CD4-positive, alpha-beta memory T cell (primary cell): ENCODE results near the gene GPR61. TPM values are rescaled to one million over a fixed set of nuclear protein-coding genes. Genes with fewer than 3 reads are reported as not detected.

Experiments used
- CTCF ChIA-PET: fragments of 350-600 bp; sonication (Branson Sonifier 250); formaldehyde crosslinking; loops from one replicate; lab custom pipeline; 2021; ENCODE audit warnings: inconsistent platforms; ENCODE audit not compliant: partially characterized antibody; lab: Charles Lee
- POLR2A ChIA-PET: fragments of 350-600 bp; sonication (Branson Sonifier 250); formaldehyde crosslinking; loops from one replicate; lab custom pipeline; 2021; ENCODE audit not compliant: partially characterized antibody; lab: Charles Lee
- DNase-seq, 5 donors: peaks; one replicate each; pipeline versions ENCODE4 v3.0.0 to v3.0.0-alpha.2; 2020 to 2022; ENCODE audit warnings: mixed read lengths in 1 of 5
- H3K27ac ChIP-seq: one replicate; pipeline ENCODE4 v1.7.0; 2013; ENCODE audit warnings: low read depth, low read length
- H3K27me3 ChIP-seq: 2 replicates; pipeline ENCODE4 v1.7.0; 2013; ENCODE audit warnings: mild to moderate bottlenecking, low read length, moderate library complexity; ENCODE audit not compliant: insufficient read depth
- H3K36me3 ChIP-seq: 2 replicates; pipeline ENCODE4 v1.7.0; 2013; ENCODE audit warnings: mild to moderate bottlenecking, low read length, moderate library complexity; ENCODE audit not compliant: insufficient read depth
- H3K4me1 ChIP-seq: 2 replicates; pipeline ENCODE4 v1.7.0; 2013; ENCODE audit warnings: mild to moderate bottlenecking, low read length, moderate library complexity; ENCODE audit not compliant: insufficient read depth
- H3K4me3 ChIP-seq, 2 donors: one replicate each; pipeline ENCODE4 v1.7.0; 2013; ENCODE audit warnings: low read length in 2 of 2, mild to moderate bottlenecking in 1 of 2
- H3K9me3 ChIP-seq, 2 donors: one replicate each; pipeline ENCODE4 v1.7.0; 2013; ENCODE audit warnings: low read length in 2 of 2, control low read depth in 1 of 2; ENCODE audit not compliant: control insufficient read depth in 1 of 2
- H3K27ac Mint-ChIP-seq, 7 donors: one replicate each; pipeline ENCODE4 v1.8.0; 2020 to 2021; ENCODE audit warnings: mixed read lengths in 7 of 7, mild to moderate bottlenecking in 6 of 7, inconsistent platforms in 3 of 7, moderate library complexity in 3 of 7
- H3K27me3 Mint-ChIP-seq, 2 donors: one replicate each; pipeline ENCODE4 v1.8.0; 2020 to 2021; ENCODE audit warnings: mixed read lengths in 2 of 2
- H3K36me3 Mint-ChIP-seq, 2 donors: one replicate each; pipeline ENCODE4 v1.8.0; 2020 to 2021; ENCODE audit warnings: mixed read lengths in 2 of 2, inconsistent platforms in 1 of 2, mild to moderate bottlenecking in 1 of 2
- H3K4me1 Mint-ChIP-seq, 4 donors: one replicate each; pipeline ENCODE4 v1.8.0; 2020 to 2021; ENCODE audit warnings: mixed read lengths in 4 of 4, mild to moderate bottlenecking in 1 of 4
- H3K4me3 Mint-ChIP-seq, 8 donors: one replicate each; pipeline ENCODE4 v1.8.0; 2020 to 2021; ENCODE audit warnings: mixed read lengths in 8 of 8, mild to moderate bottlenecking in 7 of 8, moderate library complexity in 6 of 8, inconsistent platforms in 3 of 8
- H3K9me3 Mint-ChIP-seq, 8 donors: one replicate each; pipeline ENCODE4 v1.8.0; 2020 to 2021; ENCODE audit warnings: mixed read lengths in 8 of 8, mild to moderate bottlenecking in 5 of 8, inconsistent platforms in 3 of 8, moderate library complexity in 1 of 8
- intact Hi-C: fragments of 100-400 bp; cut with micrococcal nuclease; formaldehyde crosslinking; loops from one replicate; pipeline ENCODE4 v1.15.1; 2023
- polyA plus RNA-seq, 2 donors: library from polyadenylated mRNA; unstranded; fragments of 300-500 nt; fragmentation: Illumina TruSeq; gene quantifications; one replicate each; pipeline ENCODE4 v1.2.3, GENCODE V29; 2021
- total RNA-seq, 2 experiments: library from RNA; stranded (reverse); gene quantifications; one replicate each; pipeline ENCODE4 v1.2.3, GENCODE V29; 2021

GPR61 gene
- total and polyA plus RNA-seq, 4 experiments from 2014 or later: 0.35 to 0.84 (median 0.53) TPM; not detected in 1

DNA sequence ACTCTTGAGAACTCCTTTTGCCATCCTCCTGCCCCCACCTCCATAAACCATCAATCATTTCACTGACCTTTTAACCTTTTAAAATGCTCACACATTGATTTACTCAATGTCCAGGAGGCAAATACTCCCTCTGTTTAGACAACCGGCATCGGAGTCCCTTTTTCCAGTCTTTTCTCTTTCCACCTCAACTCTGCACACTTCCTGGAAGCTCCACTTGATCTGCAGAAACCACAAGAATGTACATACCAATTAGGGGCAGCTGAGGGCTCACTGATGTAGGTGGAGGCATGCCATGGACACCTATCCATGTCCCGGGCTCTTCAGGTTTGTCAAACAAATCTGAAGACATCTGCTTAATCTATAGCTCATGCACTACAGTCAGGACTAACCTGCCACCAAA, 24.8 kb upstream of the GPR61 start:
- peaks cover 3 to 4% of the 10 kb centered on the region in 2 donors for H3K36me3 Mint-ChIP-seq
- H3K9me3 Mint-ChIP-seq: peaks cover 0 to 2% (median 0%) of the 10 kb centered on the region in 8 donors
- Histone ChIP-seq H3K27me3 (no peaks in the 10 kb centered on the region), H3K4me3 (no peak overlapping the region), H3K27ac (no peak overlapping the region), H3K9me3 (no peaks in the 10 kb centered on the region), H3K4me1 (peaks cover 11% of the 10 kb centered on the region), H3K36me3 (no peaks in the 10 kb centered on the region)
- peak overlapping the region in 1 of 7 donors; percentile 24 for H3K27ac Mint-ChIP-seq
- DNase-seq: no peak
- no peaks in the 10 kb centered on the region for H3K27me3 Mint-ChIP-seq
- ChIA-PET CTCF (interaction anchor here (24.9 to 37.2 kb wide), 2 partner anchors 17 to 21 kb away, joined by 594 to 1669 read pairs; partner anchors contain the start of genes ATXN7L2, CYB561D1 and GPR61), POLR2A (interaction anchor here (2.0 to 16.4 kb wide), 2 partner anchors 18 to 30 kb away, joined by 7 to 292 read pairs; partner anchors contain the start of gene CYB561D1)
- peaks cover 12 to 22% (median 18%) of the 10 kb centered on the region in 4 donors for H3K4me1 Mint-ChIP-seq
- no peak overlapping the region for H3K4me3 Mint-ChIP-seq
- intact Hi-C loops: no loop called here

DNA sequence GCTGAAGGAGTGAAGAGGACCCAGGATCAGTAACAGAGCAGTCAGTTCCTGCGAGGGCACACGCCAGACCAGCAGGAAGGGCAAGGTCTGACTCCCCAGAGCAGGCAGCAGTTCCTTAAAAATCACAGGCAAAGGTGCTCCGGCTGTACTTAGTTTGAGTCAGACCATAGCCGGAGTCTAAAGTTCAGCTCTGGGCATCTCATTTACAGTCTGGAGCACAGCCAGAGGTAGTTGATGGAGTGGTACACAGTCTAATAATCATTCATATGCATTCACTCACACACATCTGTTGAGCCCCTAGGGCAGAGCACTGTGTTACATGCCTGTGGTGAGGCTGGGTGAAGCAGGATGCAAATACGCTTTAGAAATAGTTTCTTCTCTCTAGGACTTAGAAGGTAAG, 22.8 kb upstream of the GPR61 start:
- H3K4me3 Mint-ChIP-seq: no peak overlapping the region
- no peaks in the 10 kb centered on the region for H3K9me3 Mint-ChIP-seq
- no peaks in the 10 kb centered on the region for H3K27me3 ChIP-seq
- intact Hi-C loops: no loop called here
- H3K27ac Mint-ChIP-seq: peak overlapping the region in 1 of 7 donors; percentile 14
- POLR2A ChIA-PET: interaction anchor here (16.4 kb wide), 1 partner anchor 20 kb away, joined by 292 read pairs; the partner anchor contains the start of gene CYB561D1
- H3K4me3 ChIP-seq: no peak overlapping the region
- DNase-seq: no peak
- no peak overlapping the region for H3K27ac ChIP-seq
- no peaks in the 10 kb centered on the region for H3K9me3 ChIP-seq
- peaks cover 0 to 3% of the 10 kb centered on the region in 2 donors for H3K36me3 Mint-ChIP-seq
- CTCF ChIA-PET: interaction anchor here (1.6 to 37.2 kb wide), 3 partner anchors 15 to 239 kb away, joined by 6 to 1669 read pairs (median 594); partner anchors contain the start of genes ATXN7L2, CYB561D1 and GPR61
- H3K27me3 Mint-ChIP-seq: no peaks in the 10 kb centered on the region
- H3K4me1 ChIP-seq: no peaks in the 10 kb centered on the region
- H3K36me3 ChIP-seq: no peaks in the 10 kb centered on the region
- peaks cover 0 to 7% (median under 1%) of the 10 kb centered on the region in 4 donors for H3K4me1 Mint-ChIP-seq

DNA sequence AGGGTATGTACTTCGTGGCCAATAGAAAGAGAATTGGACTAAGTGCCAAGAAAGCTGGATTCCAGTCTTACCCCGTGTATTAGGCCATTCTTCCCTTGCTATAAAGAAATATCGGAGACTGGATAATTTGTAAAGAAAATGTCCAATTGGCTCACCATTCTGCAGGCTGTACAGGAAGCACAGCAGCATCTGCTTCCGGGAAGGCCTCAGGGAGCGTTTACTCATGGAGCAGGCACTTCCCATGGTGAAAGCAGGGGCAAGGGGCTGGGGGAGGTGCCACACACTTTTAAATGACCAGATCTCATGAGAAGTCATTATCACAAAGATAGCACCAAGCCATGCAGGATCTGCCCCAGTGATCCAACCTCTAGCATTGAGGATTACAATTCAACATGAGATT, 22.3 kb upstream of the GPR61 start:
- H3K27ac Mint-ChIP-seq: no peak overlapping the region
- POLR2A ChIA-PET: interaction anchor here (16.4 kb wide), 1 partner anchor 20 kb away, joined by 292 read pairs; the partner anchor contains the start of gene CYB561D1

DNA sequence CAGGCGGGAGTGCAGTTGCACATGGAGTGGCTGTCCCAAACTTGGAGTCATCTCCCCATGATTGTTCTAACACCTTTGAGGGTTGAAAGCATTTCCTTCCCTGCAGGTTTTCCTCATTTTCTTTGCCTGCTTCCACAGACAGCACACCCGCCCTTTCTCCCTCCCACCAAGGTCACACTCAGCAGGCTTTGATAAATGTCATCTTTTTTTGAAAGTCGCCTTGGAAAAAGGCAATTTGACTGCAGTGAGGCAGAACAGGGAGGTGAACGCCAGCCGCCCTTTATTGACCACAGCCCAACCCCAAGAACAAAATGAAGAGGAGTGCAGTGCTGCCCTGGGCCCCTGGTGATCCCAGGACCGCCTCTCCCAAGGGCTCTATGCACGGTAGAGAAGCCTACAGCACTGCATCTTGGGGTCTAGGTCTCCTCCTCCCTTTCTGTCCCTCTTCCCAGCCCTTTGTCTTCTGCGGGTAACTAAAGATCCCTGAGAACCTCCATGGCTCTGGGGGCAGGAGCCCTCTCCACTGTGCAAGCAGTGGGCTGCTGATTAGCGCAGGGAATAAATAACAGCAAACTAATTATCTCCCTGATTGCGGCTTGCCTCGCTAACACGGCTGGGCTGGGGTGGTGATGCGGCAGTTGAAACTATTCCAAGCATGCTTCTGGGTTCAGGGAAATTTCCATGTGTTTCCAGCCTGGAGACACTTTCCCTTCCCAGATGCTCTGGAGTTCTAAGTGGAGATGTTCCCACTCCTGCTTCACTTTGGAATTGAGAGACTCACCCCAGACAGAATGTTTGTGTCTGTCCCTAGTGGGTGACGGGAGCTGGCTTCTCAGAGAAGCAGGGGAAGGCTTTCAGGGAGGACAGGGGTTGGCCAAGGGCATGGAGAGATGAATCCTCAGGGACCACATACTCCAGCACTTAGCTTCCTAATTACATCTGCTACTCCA, 18.4 kb upstream of the GPR61 start:
- peaks cover 0 to 1% (median 0%) of the 10 kb centered on the region in 8 donors for H3K9me3 Mint-ChIP-seq
- H3K4me1 Mint-ChIP-seq: peaks cover 0 to 2% (median 0%) of the 10 kb centered on the region in 4 donors
- ChIA-PET POLR2A (no interaction called here), CTCF (interaction anchor here (1.1 to 24.9 kb wide), 6 partner anchors 11 to 244 kb away, joined by 4 to 1669 read pairs (median 14); partner anchors contain the start of genes AMIGO1, ATXN7L2 and CYB561D1)
- no peaks in the 10 kb centered on the region for H3K27me3 ChIP-seq
- no peaks in the 10 kb centered on the region for H3K36me3 ChIP-seq
- H3K4me3 ChIP-seq: no peak overlapping the region
- peaks cover 2% of the 10 kb centered on the region in 2 donors for H3K27me3 Mint-ChIP-seq
- no peaks in the 10 kb centered on the region for H3K4me1 ChIP-seq
- DNase-seq: no peak
- intact Hi-C loops: no loop called here
- no peaks in the 10 kb centered on the region for H3K9me3 ChIP-seq
- H3K27ac ChIP-seq: no peak overlapping the region
- no peak overlapping the region for H3K27ac Mint-ChIP-seq
- H3K36me3 Mint-ChIP-seq: peaks cover 0 to 3% of the 10 kb centered on the region in 2 donors
- no peak overlapping the region for H3K4me3 Mint-ChIP-seq

More for the DNA sequence above, 22.3 kb upstream of the GPR61 start:
- no peak for DNase-seq
- Mint-ChIP-seq H3K4me1 (peaks cover 0 to 7% (median 0%) of the 10 kb centered on the region in 4 donors), H3K27me3 (peaks cover 0 to 2% of the 10 kb centered on the region in 2 donors), H3K9me3 (peaks cover 0 to 1% (median 0%) of the 10 kb centered on the region in 8 donors), H3K4me3 (no peak overlapping the region), H3K36me3 (peaks cover 0 to 3% of the 10 kb centered on the region in 2 donors)
- CTCF ChIA-PET: interaction anchor here (24.9 to 37.2 kb wide), 2 partner anchors 14 to 24 kb away, joined by 594 to 1669 read pairs; partner anchors contain the start of genes ATXN7L2, CYB561D1 and GPR61
- intact Hi-C loops: no loop called here
- Histone ChIP-seq H3K36me3 (no peaks in the 10 kb centered on the region), H3K4me3 (no peak overlapping the region), H3K4me1 (no peaks in the 10 kb centered on the region), H3K9me3 (no peaks in the 10 kb centered on the region), H3K27ac (no peak overlapping the region), H3K27me3 (no peaks in the 10 kb centered on the region)

DNA sequence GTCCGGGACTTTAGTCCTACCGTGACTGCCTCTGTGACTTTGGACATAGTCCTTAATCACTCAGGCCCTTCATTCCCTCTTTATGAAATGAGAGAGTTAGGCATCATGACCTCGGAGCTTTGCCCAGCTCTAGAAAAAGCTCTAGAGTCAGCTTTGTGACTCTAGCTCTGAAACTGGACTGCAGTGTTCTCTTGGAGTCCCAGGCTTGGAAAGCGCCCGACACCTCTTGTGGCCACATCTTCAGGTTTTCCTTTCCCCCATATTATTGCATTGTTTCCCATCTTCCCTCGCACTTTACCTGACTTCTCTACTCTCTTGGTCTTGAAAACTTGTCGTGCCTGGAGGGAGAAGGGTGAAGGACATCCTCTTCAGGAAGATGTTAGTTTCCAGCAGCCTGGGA, 17.6 kb upstream of the GPR61 start:
- Histone ChIP-seq H3K4me3 (no peak overlapping the region), H3K27ac (no peak overlapping the region), H3K9me3 (no peaks in the 10 kb centered on the region), H3K36me3 (no peaks in the 10 kb centered on the region), H3K4me1 (no peaks in the 10 kb centered on the region), H3K27me3 (no peaks in the 10 kb centered on the region)
- DNase-seq: no peak
- H3K27ac Mint-ChIP-seq: peak overlapping the region in 2 of 7 donors; percentile 18 to 48
- intact Hi-C loops: no loop called here
- peaks cover 2% of the 10 kb centered on the region in 2 donors for H3K27me3 Mint-ChIP-seq
- peaks cover 0 to 1% (median 0%) of the 10 kb centered on the region in 8 donors for H3K9me3 Mint-ChIP-seq
- ChIA-PET CTCF (interaction anchor here (2.4 to 21.4 kb wide), 2 partner anchors 10 to 22 kb away, joined by 14 to 1669 read pairs; partner anchors contain the start of genes AMIGO1, ATXN7L2 and CYB561D1), POLR2A (no interaction called here)
- no peak overlapping the region for H3K4me3 Mint-ChIP-seq
- peaks cover 0 to 2% (median 0%) of the 10 kb centered on the region in 4 donors for H3K4me1 Mint-ChIP-seq
- no peaks in the 10 kb centered on the region for H3K36me3 Mint-ChIP-seq

DNA sequence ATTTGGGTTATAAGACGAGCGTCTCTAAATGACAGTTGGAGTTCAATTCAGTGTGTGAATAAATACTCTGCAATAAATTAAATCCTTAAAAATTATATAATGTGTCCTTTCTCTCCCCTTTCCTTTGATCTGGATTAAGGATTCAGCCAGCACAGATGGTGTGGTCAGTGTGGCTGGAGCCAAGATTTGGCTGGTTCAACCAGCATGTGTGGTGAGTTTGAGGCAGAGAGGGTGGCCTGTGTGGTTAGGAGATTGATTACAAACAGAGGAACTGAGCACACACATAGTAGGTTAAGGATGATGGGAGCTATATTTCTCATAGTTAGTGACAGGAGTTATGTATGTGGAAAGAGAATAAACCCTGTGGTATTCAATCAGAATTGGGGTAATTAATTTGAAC, 16.0 kb upstream of the GPR61 start:
- POLR2A ChIA-PET: interaction anchor here (1.6 kb wide), 1 partner anchor 14 kb away, joined by 5 read pairs; the partner anchor contains the start of gene AMIGO1
- Mint-ChIP-seq H3K27ac (peak overlapping the region in 1 of 7 donors; percentile 74), H3K9me3 (peaks cover 0 to 1% (median 0%) of the 10 kb centered on the region in 8 donors), H3K36me3 (no peaks in the 10 kb centered on the region), H3K4me3 (no peak overlapping the region), H3K27me3 (peaks cover 2% of the 10 kb centered on the region in 2 donors), H3K4me1 (peaks cover 0 to 2% (median 0%) of the 10 kb centered on the region in 4 donors)
- intact Hi-C loops: no loop called here
- no peak for DNase-seq
- CTCF ChIA-PET: interaction anchor here (1.5 to 21.4 kb wide), 3 partner anchors 8 to 23 kb away, joined by 9 to 1669 read pairs (median 14); partner anchors contain the start of genes AMIGO1, ATXN7L2 and CYB561D1
- no peaks in the 10 kb centered on the region for H3K36me3 ChIP-seq
- H3K9me3 ChIP-seq: no peaks in the 10 kb centered on the region
- no peak overlapping the region for H3K4me3 ChIP-seq
- H3K27ac ChIP-seq: no peak overlapping the region
- H3K27me3 ChIP-seq: no peaks in the 10 kb centered on the region
- H3K4me1 ChIP-seq: no peaks in the 10 kb centered on the region
